Right cardiac atrium (tissue), 5 donors: Measurements from ENCODE around the gene NR3C2. TPM values are rescaled to one million over a fixed set of nuclear protein-coding genes. Genes with fewer than 3 reads are reported as not detected.
"Not testable (repeated sequence)": the region's sequence is repeated elsewhere in the genome, so short reads cannot be mapped to it uniquely, and the experiment has no call there.

ENCODE experiments used
- ATAC-seq, 2 donors: fragments of 200-7000 bp; cut with Tn5 transposase; one replicate each; pipeline versions ENCODE4 v1.8.0 to v1.9.1; 2020; ENCODE audit warnings: moderate library complexity in 2 of 2, mild to moderate bottlenecking in 1 of 2
- DNase-seq, 3 donors: peaks; one replicate each; pipeline ENCODE4 v3.0.0-alpha.2; 2020
- H3K27ac ChIP-seq: one replicate; pipeline ENCODE4 v1.5.1; 2013; ENCODE audit warnings: mild to moderate bottlenecking, low read length, control low read depth, moderate library complexity
- H3K27me3 ChIP-seq: one replicate; pipeline ENCODE4 v1.6.1; 2013; ENCODE audit not compliant: control insufficient read depth, insufficient read depth
- H3K4me1 ChIP-seq: one replicate; pipeline ENCODE4 v1.6.1; 2013; ENCODE audit warnings: low read length; ENCODE audit not compliant: control insufficient read depth, insufficient read depth
- H3K4me3 ChIP-seq: one replicate; pipeline ENCODE4 v1.5.1; 2013; ENCODE audit warnings: low read length, control low read depth
- H3K9me3 ChIP-seq: one replicate; pipeline ENCODE4 v1.6.1; 2013; ENCODE audit warnings: low read length; ENCODE audit not compliant: control insufficient read depth
- WGBS: extraction: QIAGEN DNeasy Blood & Tissue Kit; methylation state at CpG from one replicate; pipeline ENCODE4 v1.1.7; 2013; 5-methylcytosine and 5-hydroxymethylcytosine counted together
- intact Hi-C, 4 donors: fragments of 100-400 bp; cut with DNase I; formaldehyde crosslinking; loops; one replicate each; pipeline versions ENCODE4 v1.11.0 to v1.14.0; 2022 to 2023
- polyA plus RNA-seq: library from polyadenylated mRNA; stranded (reverse); fragments of 200-250 nt; gene quantifications from one replicate; pipeline ENCODE4 v1.2.3, GENCODE V29; 2013
- total RNA-seq, 4 donors: library from RNA; stranded (reverse); fragmentation: NEBNext Ultra II Directional; extraction: Animal tissue kit (Norgen Biotek cat#: 25700); gene quantifications; one replicate each; pipeline ENCODE4 v1.2.1, GENCODE V29; 2021
- donor health status: healthy with polysubstance abuse.
- donor health status: DM: no; HTN: yes; CAD: no.
- donor health status: DM: no; HTN: no; CAD: no.
- donor health status: DM: no; HTN: yes; CAD: no; lungs with severe emphysema.
- donor health status: DM: yes; HTN: yes; CAD: no.

The NR3C2 gene
- total and polyA plus RNA-seq, 5 donors = 5.9 to 27.9 (median 24.3) TPM

- H3K4me1 ChIP-seq = peaks cover 1% of the 10 kb centered on the region
- DNase-seq = peak in 1 of 3 donors; percentile 38
These were observed 97.9 kb downstream of the NR3C2 start for GRCh38 chr4:148344352-148344751.

GRCh38 chr4:148341980-148342800 is 100.0 kb downstream of the NR3C2 start:
- no peak overlapping the region for H3K27ac ChIP-seq
- peak in 1 of 3 donors; percentile 36 for DNase-seq
- peaks cover 1% of the 10 kb centered on the region for H3K4me1 ChIP-seq
- H3K4me3 ChIP-seq = no peak overlapping the region
- intact Hi-C loops = no loop called here
- H3K9me3 ChIP-seq = no peaks in the 10 kb centered on the region
- 64% methylated on average over 13 of the region's 13 CpGs for WGBS
- peak; percentile 33 to 71 for ATAC-seq
- H3K27me3 ChIP-seq = no peaks in the 10 kb centered on the region

More at GRCh38 chr4:148344352-148344751, 97.9 kb downstream of the NR3C2 start:
- Histone ChIP-seq H3K9me3 (no peaks in the 10 kb centered on the region), H3K27ac (no peak overlapping the region), H3K27me3 (no peaks in the 10 kb centered on the region), H3K4me3 (no peak overlapping the region)
- intact Hi-C loops = no loop called here
- no peak for ATAC-seq
- WGBS = 46% methylated on average over 2 of the region's 2 CpGs

GRCh38 chr4:148335133-148335532 is 107.1 kb downstream of the NR3C2 start:
- Histone ChIP-seq H3K9me3 (no peaks in the 10 kb centered on the region), H3K27ac (no peak overlapping the region), H3K4me3 (no peak overlapping the region), H3K4me1 (peaks cover 1% of the 10 kb centered on the region), H3K27me3 (no peaks in the 10 kb centered on the region)
- WGBS = 96% methylated on average over 4 of the region's 4 CpGs
- DNase-seq (no peak), ATAC-seq (no peak)
- intact Hi-C loops = no loop called here

DNA sequence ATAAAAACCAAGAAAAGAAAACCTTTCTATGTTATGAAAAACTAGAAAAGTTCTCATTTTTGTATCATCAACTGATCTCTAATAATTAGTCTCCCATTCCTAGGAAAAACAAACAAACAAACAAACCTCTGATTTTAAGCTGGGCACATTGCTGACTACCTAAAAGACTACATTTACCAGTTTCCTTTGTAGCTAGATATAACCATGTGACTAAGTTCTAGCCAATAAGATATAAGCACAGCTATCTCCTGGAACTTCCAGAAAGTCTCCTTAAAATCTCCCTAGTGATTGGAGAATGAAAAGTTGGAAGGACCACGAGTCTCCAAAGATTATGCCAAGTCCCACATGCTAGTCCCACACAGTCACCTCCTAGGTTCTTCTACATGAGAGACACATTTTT is 108.9 kb downstream of the NR3C2 start:
- intact Hi-C loops = no loop called here
- Histone ChIP-seq H3K4me3 (no peak overlapping the region), H3K4me1 (peaks cover 2% of the 10 kb centered on the region), H3K27ac (no peak overlapping the region), H3K9me3 (no peaks in the 10 kb centered on the region), H3K27me3 (no peaks in the 10 kb centered on the region)
- WGBS = 59% methylated on average over 1 of the region's 1 CpG
- ATAC-seq (no peak), DNase-seq (no peak)

DNA sequence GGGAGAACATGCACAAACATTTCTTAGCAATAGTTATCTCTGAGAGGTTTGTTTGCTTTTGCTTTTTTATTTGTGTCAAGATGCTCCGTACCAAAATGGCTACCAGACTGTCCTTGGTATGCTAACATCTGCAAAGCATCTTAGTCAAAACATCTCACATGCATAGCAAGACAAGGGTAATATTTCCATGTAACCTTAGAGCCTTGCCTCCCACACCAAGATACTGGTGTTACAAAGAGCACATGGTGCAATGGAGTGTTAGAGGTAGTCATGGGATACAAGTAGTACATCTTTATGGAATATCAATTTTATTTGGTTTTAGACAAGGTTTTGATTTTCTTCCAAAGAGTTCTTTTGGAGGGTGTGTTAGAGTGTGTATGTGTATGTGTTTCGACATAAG is 109.7 kb downstream of the NR3C2 start:
- 87% methylated on average over 2 of the region's 2 CpGs for WGBS
- Histone ChIP-seq H3K4me3 (no peak overlapping the region), H3K27me3 (no peaks in the 10 kb centered on the region), H3K27ac (no peak overlapping the region), H3K4me1 (peaks cover 6% of the 10 kb centered on the region), H3K9me3 (no peaks in the 10 kb centered on the region)
- DNase-seq = no peak
- intact Hi-C loops = no loop called here
- ATAC-seq = no peak

- no peak overlapping the region for H3K27ac ChIP-seq
- H3K4me3 ChIP-seq = no peak overlapping the region
- ATAC-seq (no peak), DNase-seq (no peak)
- no peaks in the 10 kb centered on the region for H3K9me3 ChIP-seq
- peaks cover 6% of the 10 kb centered on the region for H3K4me1 ChIP-seq
- intact Hi-C loops = no loop called here
- 94% methylated on average over 3 of the region's 3 CpGs for WGBS
- no peaks in the 10 kb centered on the region for H3K27me3 ChIP-seq
These were observed 111.5 kb downstream of the NR3C2 start for GRCh38 chr4:148330724-148331123.

- no peak overlapping the region for H3K27ac ChIP-seq
- DNase-seq (no peak), ATAC-seq (no peak)
- H3K27me3 ChIP-seq = no peaks in the 10 kb centered on the region
- intact Hi-C loops = no loop called here
- H3K4me1 ChIP-seq = peaks cover 6% of the 10 kb centered on the region
- no peak overlapping the region for H3K4me3 ChIP-seq
- no peaks in the 10 kb centered on the region for H3K9me3 ChIP-seq
- whole genome bisulfite sequencing = 84% methylated on average over 5 of the region's 5 CpGs
These were observed 112.1 kb downstream of the NR3C2 start for GRCh38 chr4:148330161-148330560.

DNA sequence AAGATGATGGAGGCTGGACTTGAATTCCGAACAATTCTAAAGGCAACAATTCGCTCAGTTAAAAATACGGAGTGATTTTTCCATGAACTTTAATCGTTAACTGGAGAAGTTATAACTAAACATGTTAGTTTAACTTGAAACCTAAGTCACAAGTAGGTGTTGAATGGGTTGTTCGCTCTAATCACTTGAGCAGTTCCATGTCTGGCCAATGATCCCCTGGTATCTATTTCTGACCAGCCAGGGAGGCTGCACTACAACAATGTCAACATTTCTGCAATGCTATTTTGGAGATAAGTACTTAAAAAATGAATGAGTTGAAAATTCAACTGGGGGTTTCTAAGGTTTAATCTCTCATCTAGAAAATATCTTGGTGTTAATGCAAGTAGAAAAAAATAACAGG is 112.5 kb downstream of the NR3C2 start:
- H3K4me1 ChIP-seq = peaks cover 6% of the 10 kb centered on the region
- H3K4me3 ChIP-seq = no peak overlapping the region
- DNase-seq = no peak
- no peaks in the 10 kb centered on the region for H3K27me3 ChIP-seq
- no peak for ATAC-seq
- WGBS = 80% methylated on average over 5 of the region's 5 CpGs
- intact Hi-C loops = no loop called here
- H3K27ac ChIP-seq = no peak overlapping the region
- H3K9me3 ChIP-seq = no peaks in the 10 kb centered on the region

DNA sequence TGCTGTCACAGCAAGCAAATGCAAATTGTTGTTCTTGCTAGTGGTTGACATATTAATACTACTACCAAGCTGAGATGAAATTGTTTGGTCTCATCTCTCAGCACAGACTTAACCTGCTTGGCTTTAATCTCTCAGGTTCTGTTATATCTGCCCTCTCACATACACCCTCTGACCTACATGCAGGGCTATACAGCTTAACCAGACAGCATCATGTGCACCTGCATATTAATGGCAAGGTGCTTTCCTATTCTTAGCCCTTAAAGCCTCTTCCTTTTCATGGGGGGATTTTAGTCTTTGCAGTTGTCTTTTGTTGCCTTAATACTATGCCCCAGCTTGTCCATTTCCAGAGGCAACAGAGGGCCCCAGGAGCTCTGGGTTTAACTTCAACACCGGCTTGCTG is 114.5 kb downstream of the NR3C2 start:
- ATAC-seq = no peak
- Histone ChIP-seq H3K27me3 (no peaks in the 10 kb centered on the region), H3K9me3 (no peaks in the 10 kb centered on the region), H3K27ac (no peak overlapping the region), H3K4me3 (no peak overlapping the region), H3K4me1 (peaks cover 6% of the 10 kb centered on the region)
- DNase-seq = no peak
- intact Hi-C loops = no loop called here
- WGBS = 96% methylated on average over 1 of the region's 1 CpG

- H3K4me3 ChIP-seq, H3K9me3 ChIP-seq, H3K4me1 ChIP-seq, ATAC-seq, H3K27ac ChIP-seq, intact Hi-C loops, H3K27me3 ChIP-seq: not testable (repeated sequence)
- peak in 2 of 3 donors; percentile 38 to 46 for DNase-seq
- 83% methylated on average over 17 of the region's 17 CpGs for WGBS
These were observed 118.9 kb downstream of the NR3C2 start for GRCh38 chr4:148323316-148323715.

DNA sequence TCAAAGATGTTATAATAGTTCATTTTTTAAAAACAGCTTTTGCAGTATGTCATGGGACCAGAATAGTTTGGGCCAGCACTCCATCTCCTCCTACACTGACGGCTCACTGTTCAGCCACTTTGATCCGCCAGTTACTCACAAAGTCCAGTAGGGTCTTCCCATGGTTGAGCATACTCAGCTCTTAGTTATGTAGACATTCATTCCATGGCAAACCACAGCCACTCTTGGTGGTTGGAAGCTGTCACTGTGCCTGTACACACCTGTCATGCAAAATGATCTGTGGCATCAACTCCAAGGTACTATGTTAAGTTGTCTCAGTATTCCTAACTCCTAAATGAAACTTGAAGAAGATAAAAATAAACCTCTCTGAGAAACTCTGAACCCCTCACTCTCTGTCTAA is 127.2 kb downstream of the NR3C2 start:
- Histone ChIP-seq H3K4me1 (peaks cover 4% of the 10 kb centered on the region), H3K27me3 (no peaks in the 10 kb centered on the region), H3K4me3 (no peak overlapping the region), H3K27ac (no peak overlapping the region), H3K9me3 (no peaks in the 10 kb centered on the region)
- 94% methylated on average over 2 of the region's 2 CpGs for WGBS
- intact Hi-C loops = no loop called here
- ATAC-seq = no peak
- no peak for DNase-seq
